ENCODE data around the gene TRIP10. TPM values are rescaled to one million over a fixed set of nuclear protein-coding genes. Genes with fewer than 3 reads are reported as not detected.
A peak's percentile ranks its signal among the peaks of the same experiment; 100 is the strongest.

The TRIP10 gene
- total and polyA plus RNA-seq, 2 experiments from 2014 or later, result 54.1 to 67.8 TPM

GRCh38 chr19:6730153-6730804, 9.2 kb upstream of the TRIP10 start:
- no peak for TF ChIP-seq CTCF (IDR thresholded peaks at IDR 0.05; ENCODE audit: low read depth, low read length)
- H3K4me1 ChIP-seq (ENCODE audit: low read depth), result no peaks in the 10 kb centered on the region
- H3K36me3 ChIP-seq, result no peaks in the 10 kb centered on the region
- no peaks in the 10 kb centered on the region for H3K9me3 ChIP-seq (ENCODE audit: low read depth)
- H3K27me3 ChIP-seq, result no peaks in the 10 kb centered on the region
- H3K4me3 ChIP-seq, result no peak overlapping the region
- H3K27ac ChIP-seq, result no peak overlapping the region
- DNase-seq (ENCODE audit: low read depth in 1 of 2, low spot score in 1 of 2), result peak in 1 of 2 donors; percentile 42

GRCh38 chr19:6730941-6731670, 8.4 kb upstream of the TRIP10 start:
- H3K36me3 ChIP-seq, result no peaks in the 10 kb centered on the region
- H3K27me3 ChIP-seq, result no peaks in the 10 kb centered on the region
- no peak overlapping the region for H3K4me3 ChIP-seq
- no peak overlapping the region for H3K27ac ChIP-seq
- H3K9me3 ChIP-seq (ENCODE audit: low read depth), result no peaks in the 10 kb centered on the region
- no peak for TF ChIP-seq CTCF (IDR thresholded peaks at IDR 0.05; ENCODE audit: low read depth, low read length)
- peaks cover 4% of the 10 kb centered on the region for H3K4me1 ChIP-seq (ENCODE audit: low read depth)
- DNase-seq (ENCODE audit: low read depth in 1 of 2, low spot score in 1 of 2), result no peak

- Histone ChIP-seq H3K4me1 (ENCODE audit: low read depth) (peaks cover 6% of the 10 kb centered on the region), H3K9me3 (ENCODE audit: low read depth) (no peaks in the 10 kb centered on the region), H3K36me3 (no peaks in the 10 kb centered on the region), H3K4me3 (no peak overlapping the region), H3K27me3 (no peaks in the 10 kb centered on the region), H3K27ac (no peak overlapping the region)
- no peak for TF ChIP-seq CTCF (IDR thresholded peaks at IDR 0.05; ENCODE audit: low read depth, low read length)
- DNase-seq (ENCODE audit: low read depth in 1 of 2, low spot score in 1 of 2), result no peak
These were observed 7.7 kb upstream of the TRIP10 start for GRCh38 chr19:6731822-6732221.

GRCh38 chr19:6732803-6733337, 6.6 kb upstream of the TRIP10 start:
- H3K4me1 ChIP-seq (ENCODE audit: low read depth), result peaks cover 6% of the 10 kb centered on the region
- H3K27ac ChIP-seq, result no peak overlapping the region
- no peaks in the 10 kb centered on the region for H3K27me3 ChIP-seq
- H3K4me3 ChIP-seq, result no peak overlapping the region
- no peaks in the 10 kb centered on the region for H3K36me3 ChIP-seq
- no peak for TF ChIP-seq CTCF (IDR thresholded peaks at IDR 0.05; ENCODE audit: low read depth, low read length)
- DNase-seq (ENCODE audit: low read depth in 1 of 2, low spot score in 1 of 2), result no peak
- H3K9me3 ChIP-seq (ENCODE audit: low read depth), result no peaks in the 10 kb centered on the region

DNA sequence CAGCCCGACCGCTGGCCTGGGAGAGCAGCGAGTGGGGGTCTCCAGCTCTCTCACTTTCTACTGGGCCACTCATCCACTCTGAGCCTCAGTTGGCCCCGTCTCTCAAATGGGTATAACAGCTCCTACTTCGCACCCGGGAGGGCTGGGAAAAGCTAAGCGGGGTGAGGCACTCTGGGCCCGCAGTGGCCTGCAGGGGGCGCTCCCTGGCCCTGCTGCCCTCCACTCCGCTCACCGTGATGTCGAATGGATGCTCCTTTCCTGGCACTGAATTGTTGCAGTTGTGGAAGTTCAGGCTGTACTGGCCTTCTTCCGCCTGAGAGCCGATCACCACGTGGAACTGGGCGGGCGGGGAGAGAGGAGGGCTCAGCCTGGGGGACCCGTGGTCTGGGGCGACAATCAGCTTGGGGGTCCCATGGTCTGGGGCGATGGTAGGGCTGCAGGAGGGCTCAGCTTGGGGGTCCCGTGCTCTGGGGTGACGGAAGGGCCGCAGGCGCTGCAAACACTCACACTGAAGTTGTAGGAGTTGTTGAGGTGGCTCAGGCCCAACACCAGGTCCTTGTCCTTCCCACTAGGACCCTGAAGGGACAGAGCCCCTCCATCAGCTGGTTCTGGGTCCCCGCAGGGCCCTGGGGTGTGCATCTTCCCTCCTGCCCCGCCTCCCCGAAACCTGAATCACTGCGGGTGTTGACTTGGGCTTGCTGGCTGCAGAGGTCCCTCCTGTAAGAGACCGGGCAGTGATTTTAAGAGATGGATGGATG, 6.0 kb upstream of the TRIP10 start:
- Histone ChIP-seq H3K4me3 (no peak overlapping the region), H3K27me3 (no peaks in the 10 kb centered on the region), H3K36me3 (no peaks in the 10 kb centered on the region), H3K27ac (no peak overlapping the region), H3K4me1 (ENCODE audit: low read depth) (peaks cover 6% of the 10 kb centered on the region), H3K9me3 (ENCODE audit: low read depth) (no peaks in the 10 kb centered on the region)
- DNase-seq (ENCODE audit: low read depth in 1 of 2, low spot score in 1 of 2), result no peak
- TF ChIP-seq CTCF (IDR thresholded peaks at IDR 0.05; ENCODE audit: low read depth, low read length), result peak; percentile 19

All from cardiac muscle cell (in vitro differentiated cells and primary cell).